ENCODE measurements around the gene WNT9B.
A peak's percentile ranks its signal among the peaks of the same experiment; 100 is the strongest.
"Not testable (repeated sequence)": the region's sequence is repeated elsewhere in the genome, so short reads cannot be mapped to it uniquely, and the experiment has no call there.

WNT9B gene

DNA sequence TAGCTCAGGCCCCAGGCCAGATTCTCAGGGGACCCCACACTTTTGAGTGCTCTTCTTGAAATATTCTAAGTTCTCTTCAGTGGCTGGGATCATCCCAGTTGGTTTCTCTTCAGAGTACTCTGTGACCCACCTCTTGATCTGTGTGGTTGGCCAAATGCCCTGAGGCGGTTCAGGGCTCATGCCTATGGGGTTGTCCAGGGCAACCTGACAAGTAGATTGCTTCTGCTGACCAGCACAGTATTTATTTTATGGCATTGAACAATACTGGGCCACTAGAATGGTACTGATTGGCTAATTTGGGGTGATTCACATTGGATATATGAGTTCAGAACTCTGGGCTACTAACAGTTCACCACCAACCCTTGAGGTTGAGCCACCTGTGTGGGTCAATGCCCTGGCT lies 64.2 kb downstream of the WNT9B start:
- no peak overlapping the region for H3K27ac ChIP-seq
- TF ChIP-seq ZFX (IDR thresholded peaks at IDR 0.05; ENCODE audit: borderline replicate concordance): no peak
- TF ChIP-seq, protein P1, sequence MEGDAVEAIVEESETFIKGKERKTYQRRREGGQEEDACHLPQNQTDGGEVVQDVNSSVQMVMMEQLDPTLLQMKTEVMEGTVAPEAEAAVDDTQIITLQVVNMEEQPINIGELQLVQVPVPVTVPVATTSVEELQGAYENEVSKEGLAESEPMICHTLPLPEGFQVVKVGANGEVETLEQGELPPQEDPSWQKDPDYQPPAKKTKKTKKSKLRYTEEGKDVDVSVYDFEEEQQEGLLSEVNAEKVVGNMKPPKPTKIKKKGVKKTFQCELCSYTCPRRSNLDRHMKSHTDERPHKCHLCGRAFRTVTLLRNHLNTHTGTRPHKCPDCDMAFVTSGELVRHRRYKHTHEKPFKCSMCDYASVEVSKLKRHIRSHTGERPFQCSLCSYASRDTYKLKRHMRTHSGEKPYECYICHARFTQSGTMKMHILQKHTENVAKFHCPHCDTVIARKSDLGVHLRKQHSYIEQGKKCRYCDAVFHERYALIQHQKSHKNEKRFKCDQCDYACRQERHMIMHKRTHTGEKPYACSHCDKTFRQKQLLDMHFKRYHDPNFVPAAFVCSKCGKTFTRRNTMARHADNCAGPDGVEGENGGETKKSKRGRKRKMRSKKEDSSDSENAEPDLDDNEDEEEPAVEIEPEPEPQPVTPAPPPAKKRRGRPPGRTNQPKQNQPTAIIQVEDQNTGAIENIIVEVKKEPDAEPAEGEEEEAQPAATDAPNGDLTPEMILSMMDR (IDR thresholded peaks at IDR 0.05): no peak

DNA sequence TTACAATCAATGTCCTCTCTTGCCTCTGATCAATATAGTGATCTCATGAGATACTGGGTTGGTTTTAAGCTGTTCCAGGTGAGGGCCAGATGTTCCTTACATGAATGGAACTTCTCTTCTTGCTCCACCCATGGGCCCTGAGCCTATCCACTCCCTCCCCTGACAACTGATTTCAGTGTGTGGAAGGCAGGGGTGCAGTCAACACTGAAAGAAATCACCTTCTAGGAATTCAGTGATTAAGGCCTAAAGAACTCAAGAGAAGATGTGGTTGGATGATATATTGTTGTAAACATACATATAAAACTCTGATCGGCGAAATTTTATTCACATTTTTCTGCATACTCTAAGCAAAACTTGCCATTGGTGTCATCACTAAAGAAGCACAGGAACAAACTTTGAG lies 64.8 kb downstream of the WNT9B start:
- H3K27ac ChIP-seq: no peak overlapping the region
- no peak for TF ChIP-seq ZFX (IDR thresholded peaks at IDR 0.05; ENCODE audit: borderline replicate concordance)
- TF ChIP-seq, protein P1 (IDR thresholded peaks at IDR 0.05): no peak

DNA sequence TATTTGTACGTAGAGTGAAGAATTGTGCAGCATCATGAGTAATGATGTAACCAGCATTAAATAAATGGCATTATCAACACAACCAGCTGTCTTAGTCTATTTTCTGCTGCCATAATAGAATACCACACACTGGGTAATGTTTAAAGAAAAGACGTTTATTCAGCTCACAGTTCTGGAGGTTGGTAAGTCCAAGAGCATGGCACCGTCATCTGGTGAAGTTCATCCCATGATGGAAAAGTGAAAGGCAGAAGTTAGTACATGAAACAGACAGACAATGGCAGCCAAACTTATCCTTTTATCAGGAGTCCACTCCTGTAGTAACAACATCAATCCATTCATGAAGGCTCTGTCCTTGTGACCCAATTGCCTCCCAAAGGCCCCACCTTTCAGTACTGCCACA lies 65.2 kb downstream of the WNT9B start:
- TF ChIP-seq, protein P1 (IDR thresholded peaks at IDR 0.05): no peak
- TF ChIP-seq ZFX (IDR thresholded peaks at IDR 0.05; ENCODE audit: borderline replicate concordance): no peak
- no peak overlapping the region for H3K27ac ChIP-seq

DNA sequence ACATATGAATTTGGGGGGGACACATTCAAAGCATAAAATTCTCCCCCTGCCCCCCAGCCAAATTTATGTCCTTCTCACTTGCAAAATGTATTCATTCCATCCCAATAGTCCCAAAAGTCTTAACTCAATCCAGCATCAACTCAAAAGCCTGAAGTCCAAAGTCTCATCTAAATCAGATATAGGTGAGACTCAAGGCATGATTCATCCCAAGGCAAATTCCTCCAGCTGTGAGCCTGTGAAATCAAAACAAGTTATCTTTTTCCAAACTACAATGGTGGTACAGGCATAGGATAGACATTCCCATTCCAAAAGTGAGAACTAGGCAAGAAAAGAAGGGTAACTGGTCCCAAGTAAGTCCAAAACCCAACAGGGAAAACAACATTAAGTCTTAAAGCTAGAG lies 65.7 kb downstream of the WNT9B start:
- no peak overlapping the region for H3K27ac ChIP-seq
- TF ChIP-seq, protein P1 (IDR thresholded peaks at IDR 0.05): no peak
- TF ChIP-seq ZFX (IDR thresholded peaks at IDR 0.05; ENCODE audit: borderline replicate concordance): no peak

DNA sequence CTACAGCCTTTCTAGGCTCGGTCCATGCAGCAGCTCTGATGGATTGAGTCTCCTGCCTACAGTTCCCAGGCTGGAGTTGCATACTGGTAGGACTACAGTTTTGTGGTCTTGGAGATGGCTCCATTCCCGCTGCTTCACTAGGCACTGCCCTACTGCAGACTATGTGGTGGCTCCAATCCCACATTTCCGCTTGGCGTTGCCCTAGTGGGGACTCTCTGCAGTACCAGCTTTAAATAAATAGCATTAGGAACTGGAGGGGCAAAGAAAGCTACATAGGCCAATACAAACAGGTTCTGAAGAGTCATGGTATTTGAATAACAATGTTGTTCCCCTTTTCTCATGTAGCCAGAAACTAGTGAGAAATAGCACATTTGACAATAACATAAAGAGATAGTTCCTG lies 66.1 kb downstream of the WNT9B start:
- no peak overlapping the region for H3K27ac ChIP-seq
- no peak for TF ChIP-seq ZFX (IDR thresholded peaks at IDR 0.05; ENCODE audit: borderline replicate concordance)
- TF ChIP-seq, protein P1 (IDR thresholded peaks at IDR 0.05): no peak

DNA sequence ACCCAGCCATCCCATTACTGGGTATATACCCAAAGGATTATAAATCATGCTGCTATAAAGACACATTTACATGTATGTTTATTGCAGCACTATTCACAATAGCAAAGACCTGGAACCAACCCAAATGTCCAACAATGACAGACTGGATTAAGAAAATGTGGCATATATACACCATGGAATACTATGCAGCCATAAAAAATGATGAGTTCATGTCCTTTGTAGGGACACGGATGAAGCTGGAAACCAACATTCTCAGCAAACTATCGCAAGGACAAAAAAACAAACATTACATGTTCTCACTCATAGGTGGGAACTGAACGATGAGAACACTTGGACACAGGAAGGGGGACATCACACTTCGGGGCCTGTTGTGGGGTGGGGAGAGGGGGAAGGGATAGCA lies 70.6 kb downstream of the WNT9B start:
- H3K27ac ChIP-seq: not testable (repeated sequence)

DNA sequence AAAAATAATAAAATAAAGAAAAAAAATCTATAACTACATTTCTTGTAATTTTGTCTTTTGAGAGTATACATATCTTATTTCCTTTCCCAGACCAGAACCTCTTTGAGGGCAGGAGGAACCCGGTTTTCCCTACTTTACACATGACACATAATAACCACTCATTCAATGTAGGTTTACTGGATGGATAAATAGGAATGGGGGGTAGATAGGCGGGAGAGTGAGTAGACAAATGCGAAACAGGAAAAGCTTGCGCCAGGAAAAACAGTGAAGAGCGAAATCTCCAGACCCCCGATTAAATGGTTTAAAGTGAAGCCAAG lies 71.1 kb downstream of the WNT9B start:
- peak overlapping the region; percentile 92 for H3K27ac ChIP-seq
- TF ChIP-seq ZFX (IDR thresholded peaks at IDR 0.05; ENCODE audit: borderline replicate concordance): no peak
- TF ChIP-seq, protein P1 (IDR thresholded peaks at IDR 0.05): no peak

DNA sequence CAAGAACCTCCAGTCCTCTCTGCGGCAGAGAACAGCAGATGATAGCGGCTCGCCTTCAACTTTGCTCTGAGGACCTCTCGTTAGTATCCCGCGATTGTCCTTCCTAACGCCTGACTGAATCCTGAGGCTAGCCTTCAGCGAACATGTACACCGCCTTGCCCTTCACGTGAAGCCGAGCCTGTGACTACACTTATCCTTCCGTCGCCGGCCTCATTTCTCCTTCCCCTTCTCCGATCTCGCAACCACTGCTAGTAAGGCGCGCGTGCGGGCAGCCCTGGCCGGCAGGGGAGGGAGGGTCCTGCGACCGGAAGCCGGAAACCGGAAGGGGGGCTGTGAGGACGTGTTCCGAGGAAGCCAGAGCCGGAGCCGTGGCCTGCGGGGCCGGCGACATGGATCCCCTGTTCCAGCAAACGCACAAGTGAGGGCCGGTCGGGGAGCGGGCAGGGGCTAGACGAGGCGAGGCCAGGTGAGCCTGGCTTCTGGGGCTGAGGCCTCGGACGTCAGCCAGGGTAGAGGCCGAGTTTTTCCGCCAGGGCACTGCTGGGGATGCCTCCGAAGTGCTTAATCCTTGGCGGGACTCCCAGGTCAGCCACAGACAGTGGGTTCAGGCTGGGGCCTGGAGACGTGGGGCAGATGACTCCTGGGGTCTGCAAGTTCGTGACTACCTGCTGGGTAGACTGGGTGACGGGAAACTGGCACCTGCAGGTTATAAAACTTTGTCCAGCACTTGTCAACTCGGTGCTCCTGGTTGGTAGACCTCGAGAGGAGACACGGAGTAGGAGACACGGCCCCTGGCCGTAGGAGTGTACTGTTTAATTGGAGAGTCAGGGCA lies 71.6 kb downstream of the WNT9B start, which contains the start of gene GOSR2:
GOSR2 (plus strand) TSS at position 357 of the 832 bp plus-strand sequence; CDS start at position 390, 33 bp downstream.
- H3K27ac ChIP-seq: peak within 1 kb of the TSS; percentile 92
- TF ChIP-seq ZFX (IDR thresholded peaks at IDR 0.05; ENCODE audit: borderline replicate concordance): no peak
- TF ChIP-seq, protein P1 (IDR thresholded peaks at IDR 0.05): no peak
